Subcutaneous adipose tissue (tissue), 4 donors: ENCODE results near the gene ROBO1. TPM values are rescaled to one million over a fixed set of nuclear protein-coding genes. Genes with fewer than 3 reads are reported as not detected.

ENCODE experiments used
- total RNA-seq, 4 donors: library from RNA; depleted of rRNA; stranded (reverse); fragments of >200 nt; gene quantifications; one replicate each; pipeline ENCODE4 v1.1.0, GENCODE V29; 2016
- TF ChIP-seq, protein P1 (sequence below): fragments of 450-650 bp; IDR thresholded peaks from one replicate; pipeline ENCODE4 v1.5.1; 2016; ENCODE audit warnings: low read depth, mild to moderate bottlenecking, control low read depth, antibody characterized with exemption, moderate library complexity

ROBO1 gene
- total RNA-seq, 4 donors from 2014 or later, result 26.6 to 34.0 (median 30.8) TPM

DNA sequence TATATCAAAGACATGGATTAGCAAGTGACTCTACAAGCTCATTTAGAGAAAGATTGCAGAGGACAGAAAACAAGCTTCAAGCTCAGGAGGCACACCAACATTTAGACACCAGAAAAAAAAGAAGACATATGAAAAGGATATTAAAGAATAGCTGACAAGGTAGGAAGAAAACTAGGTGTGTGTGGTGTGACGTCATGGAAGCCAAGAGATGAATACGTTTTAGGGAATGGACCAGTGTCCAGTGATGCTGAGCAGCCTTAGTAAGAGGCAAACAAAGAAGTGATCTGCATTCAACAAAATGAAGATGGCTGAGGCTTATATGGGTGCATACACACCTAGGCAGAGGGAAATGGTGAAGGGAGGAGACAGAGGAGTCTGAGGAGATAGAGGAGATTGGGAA lies 377.4 kb downstream of the ROBO1 start:
- TF ChIP-seq, protein P1, sequence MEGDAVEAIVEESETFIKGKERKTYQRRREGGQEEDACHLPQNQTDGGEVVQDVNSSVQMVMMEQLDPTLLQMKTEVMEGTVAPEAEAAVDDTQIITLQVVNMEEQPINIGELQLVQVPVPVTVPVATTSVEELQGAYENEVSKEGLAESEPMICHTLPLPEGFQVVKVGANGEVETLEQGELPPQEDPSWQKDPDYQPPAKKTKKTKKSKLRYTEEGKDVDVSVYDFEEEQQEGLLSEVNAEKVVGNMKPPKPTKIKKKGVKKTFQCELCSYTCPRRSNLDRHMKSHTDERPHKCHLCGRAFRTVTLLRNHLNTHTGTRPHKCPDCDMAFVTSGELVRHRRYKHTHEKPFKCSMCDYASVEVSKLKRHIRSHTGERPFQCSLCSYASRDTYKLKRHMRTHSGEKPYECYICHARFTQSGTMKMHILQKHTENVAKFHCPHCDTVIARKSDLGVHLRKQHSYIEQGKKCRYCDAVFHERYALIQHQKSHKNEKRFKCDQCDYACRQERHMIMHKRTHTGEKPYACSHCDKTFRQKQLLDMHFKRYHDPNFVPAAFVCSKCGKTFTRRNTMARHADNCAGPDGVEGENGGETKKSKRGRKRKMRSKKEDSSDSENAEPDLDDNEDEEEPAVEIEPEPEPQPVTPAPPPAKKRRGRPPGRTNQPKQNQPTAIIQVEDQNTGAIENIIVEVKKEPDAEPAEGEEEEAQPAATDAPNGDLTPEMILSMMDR, result no peak

DNA sequence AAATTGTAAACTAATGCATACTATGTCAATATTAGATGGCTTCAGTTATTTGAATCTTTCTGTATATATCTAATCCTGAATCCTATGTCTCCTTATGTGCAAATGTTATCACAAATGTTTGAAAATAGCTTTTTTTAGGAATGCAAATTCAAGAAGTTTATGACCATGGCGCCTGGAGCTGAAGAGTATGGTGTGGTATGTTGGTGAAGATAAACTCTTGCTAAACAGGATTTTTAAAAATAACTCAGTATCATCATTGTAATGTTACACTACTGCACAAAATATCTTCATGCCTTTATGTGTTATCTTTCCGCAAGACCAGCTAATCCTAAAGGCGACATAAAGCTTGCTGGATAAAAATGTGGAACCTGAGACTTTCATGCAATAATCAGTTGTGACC lies 382.6 kb downstream of the ROBO1 start:
- TF ChIP-seq, protein P1, result no peak

DNA sequence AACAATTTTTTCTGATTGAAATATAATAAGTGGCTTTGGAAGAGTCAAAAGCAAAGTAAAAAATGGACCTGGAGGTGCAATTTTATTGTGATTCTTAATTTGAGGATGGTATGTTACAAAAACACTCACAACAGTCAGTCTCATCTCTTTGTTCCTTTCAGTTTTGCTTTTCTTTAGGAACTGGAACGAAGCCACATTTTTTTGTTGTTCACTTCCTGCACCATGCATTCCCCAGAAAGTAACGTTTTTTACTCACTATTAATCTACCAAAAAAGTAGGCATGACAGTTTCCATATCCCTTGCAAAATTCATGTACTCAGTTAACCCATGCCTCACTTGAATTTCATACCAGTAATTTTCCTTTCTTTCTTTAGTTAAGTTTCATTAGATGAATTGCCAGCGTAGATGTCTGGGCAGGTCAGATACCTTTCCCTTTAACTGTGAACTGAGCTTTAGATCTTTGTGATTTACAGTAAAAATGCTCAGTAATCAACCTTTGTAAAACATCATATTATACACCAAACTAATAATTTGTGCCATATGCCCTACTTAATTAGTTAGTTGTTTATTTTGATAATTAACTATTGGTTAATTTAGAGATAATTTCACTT lies 384.3 kb downstream of the ROBO1 start:
- TF ChIP-seq, protein P1, result no peak

DNA sequence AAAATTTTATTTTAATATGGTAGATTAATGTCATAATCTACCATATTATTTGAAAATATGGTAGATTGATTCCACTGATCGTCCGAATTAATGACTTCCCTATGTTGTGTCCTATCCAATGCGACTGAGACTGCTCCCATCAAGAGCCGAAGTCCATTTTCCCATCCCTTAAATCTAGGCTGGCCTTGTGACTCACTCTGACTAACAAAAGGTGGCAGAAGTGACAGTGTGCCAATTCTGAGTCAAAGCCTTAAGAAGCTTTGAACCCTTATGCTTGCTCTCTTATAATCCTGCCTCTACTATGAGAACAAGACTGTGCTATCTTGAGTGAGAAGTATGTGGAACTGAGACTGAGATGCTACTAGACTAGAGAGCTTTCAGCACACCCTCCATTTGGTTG lies 387.2 kb downstream of the ROBO1 start:
- TF ChIP-seq, protein P1, result no peak

DNA sequence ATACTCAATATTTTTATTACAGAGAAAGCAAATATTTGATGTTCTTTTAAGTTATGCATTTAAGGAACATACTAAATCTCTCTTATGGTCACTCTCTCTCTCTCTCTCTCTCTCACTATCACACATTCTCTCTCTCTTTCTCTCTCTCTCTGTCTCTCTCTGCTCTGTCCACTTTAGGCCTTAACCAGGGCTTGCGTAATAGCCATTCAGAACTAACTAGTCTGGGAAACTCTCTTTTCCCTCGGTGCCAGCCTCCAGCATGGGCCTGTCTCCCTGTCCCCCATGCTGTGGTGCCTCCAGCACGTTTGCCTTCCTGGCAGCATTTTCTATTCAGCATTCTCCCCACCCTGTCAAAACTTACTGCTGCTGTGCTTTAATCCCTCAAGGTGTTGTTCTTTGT lies 389.7 kb downstream of the ROBO1 start:
- TF ChIP-seq, protein P1, result no peak

DNA sequence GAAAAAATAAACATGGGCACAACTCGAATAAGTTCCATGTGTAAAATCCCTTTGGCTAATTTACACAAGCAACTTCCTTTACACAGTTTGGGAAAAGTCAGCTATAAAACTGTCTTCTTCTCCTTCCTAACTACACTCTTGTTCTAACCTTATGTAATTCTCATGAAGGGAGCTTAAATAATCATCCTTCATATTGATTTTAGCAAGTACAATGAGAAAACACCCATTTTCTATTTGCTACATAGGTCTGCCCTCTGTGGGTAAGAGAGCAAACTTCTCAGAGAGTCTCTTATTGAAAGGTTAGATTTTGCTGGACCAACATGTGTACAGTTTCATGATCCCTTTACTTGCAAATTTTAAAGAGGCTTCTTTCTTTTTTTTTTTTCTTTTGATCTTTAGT lies 398.5 kb downstream of the ROBO1 start:
- TF ChIP-seq, protein P1, result no peak

DNA sequence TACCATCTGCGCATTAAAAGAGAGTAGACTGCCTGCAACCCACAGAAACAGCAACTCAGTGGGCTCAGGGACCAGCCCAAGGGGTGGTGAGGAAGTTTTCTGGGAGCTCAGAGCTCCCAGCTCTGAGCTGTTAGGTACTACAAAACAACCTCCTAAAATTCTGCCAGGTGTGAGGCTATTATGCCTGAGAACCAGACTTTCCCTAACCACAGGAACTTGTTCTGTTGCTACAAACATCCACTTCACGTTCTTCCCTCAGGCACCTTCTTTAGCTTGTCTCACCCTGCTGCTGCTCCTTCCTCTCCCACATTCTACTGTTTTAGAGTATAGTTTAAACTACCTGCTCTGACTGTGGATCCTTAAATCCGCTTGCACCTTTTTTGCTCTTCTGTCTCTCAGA lies 399.4 kb downstream of the ROBO1 start:
- TF ChIP-seq, protein P1, result no peak
